Heart left ventricle (tissue), 13 donors: Measurements from ENCODE around the gene TP53TG5.

Experiments used
- CTCF ChIP-seq, 12 donors: fragments of 200-600 bp; sonication (generic) in 4 of 12; IDR thresholded peaks; one replicate each; pipeline versions ENCODE4 v1.5.0 to v1.8.0; 2018 to 2022; ENCODE audit warnings: antibody characterized with exemption in 12 of 12, mild to moderate bottlenecking in 5 of 12
- POLR2A ChIP-seq, 2 donors: fragments of 450-650 bp; IDR thresholded peaks; one replicate each; pipeline ENCODE4 v1.6.1; 2017; ENCODE audit warnings: antibody characterized with exemption in 2 of 2, mild to moderate bottlenecking in 2 of 2, moderate library complexity in 2 of 2
- donor health status: ischemic (EF 13 %, LVEDD 7.1; RV severe dilation, severe dysfunction).
- donor health status: DM: no; HTN: yes; CAD: no.
- donor health status: DM: no; HTN: no; CAD: no.
- donor health status: ischemic (EF 25% LVEDD 6.9; RV normal size, moderate dysfunction).
- donor health status: ischemic (EF 25% LVEDD 5.7; RV mildly dilated, moderate dysfunction).
- donor health status: ischemic (EF 35%, LVEDD 5.7; RV mildly dilated, moderate dysfunction).
- donor health status: nonischemic (EF 11% LVEDD 7.7; RV severe dilation, severe dysfunction).
- donor health status: DM: yes; HTN: yes; CAD: no.
- donor health status: PGD.
- donor health status: ischemic (EF 29% LVEDD 5.4; RV normal size, mild dysfunction).
- donor health status: nonischemic (EF 23%, LVEDD 6.1; RV moderate dilation, normal function).

GRCh38 chr20:45330476-45330875 lies 47.6 kb downstream of the TP53TG5 start:
- TF ChIP-seq CTCF (IDR thresholded peaks at IDR 0.05) (no peak), POLR2A (IDR thresholded peaks at IDR 0.05) (no peak)
